HG03575 (cell line): ENCODE results near the gene TAS2R41.

Experiments used
- ATAC-seq: cut with Tn5 transposase; IDR thresholded peaks from one replicate; pipeline ENCODE4 v1.9.1; 2021; ENCODE audit not compliant: unreplicated experiment, insufficient number of reproducible peaks, low FRiP score; ENCODE audit errors: extremely low read depth

Gene TAS2R41

GRCh38 chr7:143477501-143478150, at the start of gene TAS2R41:
TAS2R41 (plus strand) TSS chr7:143477873; CDS start chr7:143477873, 0 bp downstream.
- ATAC-seq, result no peak

GRCh38 chr7:143429770-143430698, 47.6 kb upstream of the TAS2R41 start:
- no peak for ATAC-seq

GRCh38 chr7:143431109-143431508, 46.6 kb upstream of the TAS2R41 start:
- ATAC-seq, result no peak

DNA sequence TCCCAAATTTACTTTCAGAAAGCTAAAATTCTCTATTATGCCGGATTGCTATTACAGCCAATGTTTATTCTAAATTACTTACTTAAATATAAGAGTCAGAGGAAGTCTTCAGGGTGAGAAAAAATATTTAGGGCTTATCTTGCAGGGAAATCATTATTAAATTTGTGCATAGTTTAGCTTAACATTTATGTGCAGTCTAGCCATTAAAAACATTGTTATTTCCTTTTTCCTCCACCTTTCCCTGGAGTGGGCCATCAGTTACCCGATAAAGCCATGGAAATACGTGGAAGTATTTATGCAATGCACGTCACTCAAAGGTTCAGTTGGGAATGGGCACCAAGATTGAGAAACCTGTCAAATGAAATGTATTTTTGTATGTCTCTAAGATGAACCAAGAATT, 43.9 kb upstream of the TAS2R41 start:
- no peak for ATAC-seq

- no peak for ATAC-seq
Measured at GRCh38 chr7:143434660-143435059, 43.0 kb upstream of the TAS2R41 start.

GRCh38 chr7:143435266-143435665, 42.4 kb upstream of the TAS2R41 start:
- no peak for ATAC-seq

- no peak for ATAC-seq
Measured at GRCh38 chr7:143436325-143436946, 41.2 kb upstream of the TAS2R41 start.

DNA sequence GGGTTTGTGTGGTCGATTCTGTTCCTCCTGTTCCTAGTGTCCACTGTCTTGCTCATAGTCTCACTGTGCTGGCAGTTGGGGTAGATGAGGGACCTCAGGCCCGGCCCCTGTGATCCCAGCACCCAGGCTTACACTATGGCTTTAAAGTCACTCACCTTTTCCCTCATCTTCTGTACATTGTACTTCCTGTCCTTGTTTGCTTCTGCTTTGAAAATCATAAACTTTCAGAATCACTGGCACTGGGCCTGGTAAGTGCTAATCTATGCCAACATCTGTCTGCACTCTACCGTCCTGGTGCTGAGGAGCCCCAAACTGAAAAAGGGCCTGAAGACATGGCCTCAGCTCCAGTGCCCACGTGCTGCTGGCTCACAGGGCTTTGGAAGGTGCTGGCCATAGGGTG, 40.1 kb upstream of the TAS2R41 start:
- ATAC-seq, result no peak

- ATAC-seq, result no peak
Measured at GRCh38 chr7:143439866-143440265, 37.8 kb upstream of the TAS2R41 start.

DNA sequence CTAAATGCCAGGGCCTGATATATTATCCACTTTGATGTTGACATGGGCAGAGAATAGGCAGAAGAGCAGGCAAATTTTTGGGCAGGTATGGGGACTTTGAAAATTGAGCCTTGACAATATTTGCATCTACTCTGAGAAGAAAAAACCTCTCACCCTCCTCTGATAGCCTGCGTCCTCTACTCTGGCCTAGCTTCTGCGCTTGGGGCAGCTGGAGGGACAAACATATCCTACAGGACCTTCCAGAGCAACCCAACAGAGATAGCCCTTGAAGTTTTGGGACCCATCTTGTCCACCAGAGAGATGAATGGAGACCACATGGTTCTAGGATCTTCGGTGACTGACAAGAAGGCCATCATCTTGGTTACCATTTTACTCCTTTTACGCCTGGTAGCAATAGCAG, 34.5 kb upstream of the TAS2R41 start, which contains the start of gene TAS2R60:
TSS of gene TAS2R60 (plus strand) at position 301 of the 400 bp plus-strand sequence. CDS start at position 301, 0 bp downstream.
- ATAC-seq, result no peak

GRCh38 chr7:143444063-143444782, 33.5 kb upstream of the TAS2R41 start:
- no peak for ATAC-seq

DNA sequence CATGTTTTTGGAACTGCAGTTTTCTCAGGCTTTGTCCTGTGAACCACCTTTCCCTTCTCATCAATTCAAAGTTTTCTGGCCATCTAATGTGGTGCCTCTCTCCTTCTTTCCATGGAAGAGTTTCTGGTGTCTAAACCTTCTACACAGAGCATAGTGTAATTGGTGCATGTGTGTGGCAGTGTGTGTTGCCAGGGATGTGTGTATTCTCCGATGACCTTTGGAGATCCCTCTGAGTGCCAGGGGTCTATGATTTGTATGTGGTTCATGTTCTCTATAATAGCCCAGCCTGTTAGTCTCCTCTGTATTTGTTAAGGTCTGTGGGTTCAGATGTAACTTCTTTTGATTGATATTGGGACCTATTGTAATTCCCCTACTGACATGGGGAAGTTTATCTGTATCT, 32.9 kb upstream of the TAS2R41 start:
- no peak for ATAC-seq

DNA sequence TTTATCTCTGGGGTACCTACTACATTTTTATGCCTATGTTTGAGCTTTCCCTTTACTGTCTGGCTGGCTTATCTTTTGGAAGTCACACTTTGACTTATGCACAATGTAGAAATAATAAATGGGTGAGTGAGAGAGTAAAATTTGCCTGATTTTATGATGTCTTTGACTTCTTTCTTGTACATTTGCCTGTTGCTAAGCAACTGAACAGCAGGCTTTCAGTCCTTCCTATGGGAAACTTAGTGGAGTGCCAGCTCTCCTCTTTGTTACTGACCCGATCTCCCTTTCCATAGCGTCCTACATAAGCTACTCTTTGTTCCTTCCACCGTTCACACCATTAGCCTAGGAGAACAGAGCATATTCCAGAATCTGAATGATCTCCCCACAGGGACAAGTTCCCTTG, 30.2 kb upstream of the TAS2R41 start:
- ATAC-seq, result no peak

GRCh38 chr7:143448429-143448828, 29.2 kb upstream of the TAS2R41 start:
- ATAC-seq, result no peak

DNA sequence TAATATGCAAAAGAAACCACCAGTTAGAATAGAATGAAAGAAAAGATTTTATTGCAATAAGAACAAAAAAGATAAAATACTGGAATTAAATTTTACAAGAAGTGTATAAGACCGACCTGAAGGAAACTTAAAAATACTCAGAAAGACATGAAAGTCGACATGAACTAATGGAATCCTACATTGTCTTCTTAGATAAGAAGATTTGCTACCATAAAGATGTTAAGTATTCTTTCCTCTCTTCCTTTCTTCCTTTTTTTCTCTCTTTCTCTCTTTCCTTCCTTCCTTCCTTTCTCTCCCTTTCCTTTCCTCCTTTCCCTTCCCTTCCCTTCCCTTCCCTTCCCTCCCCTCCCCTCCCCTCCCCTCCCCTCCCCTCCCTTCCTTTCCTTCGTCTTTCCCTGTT, 27.9 kb upstream of the TAS2R41 start:
- no peak for ATAC-seq

GRCh38 chr7:143451122-143451521, 26.6 kb upstream of the TAS2R41 start:
- ATAC-seq, result no peak

GRCh38 chr7:143451746-143452145, 25.9 kb upstream of the TAS2R41 start:
- no peak for ATAC-seq

DNA sequence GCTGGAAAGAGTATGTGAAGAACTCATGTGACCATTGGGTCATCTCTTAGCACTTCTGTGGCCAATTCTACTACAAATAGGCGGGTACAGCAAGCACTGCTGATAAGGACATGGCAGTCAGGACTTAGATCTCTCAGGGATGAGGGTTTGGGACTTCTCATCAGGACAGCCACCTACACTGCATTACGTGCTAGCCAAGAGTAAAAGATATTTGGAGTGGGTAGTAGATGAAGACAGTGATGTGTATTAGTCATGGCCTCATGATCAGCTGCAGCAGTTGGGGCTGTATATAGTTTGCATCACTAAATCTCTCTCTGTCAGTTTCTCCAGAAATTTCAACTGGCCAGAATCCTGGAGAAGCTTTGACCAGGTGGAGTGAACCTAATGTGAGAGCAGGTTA, 25.2 kb upstream of the TAS2R41 start:
- ATAC-seq, result no peak

DNA sequence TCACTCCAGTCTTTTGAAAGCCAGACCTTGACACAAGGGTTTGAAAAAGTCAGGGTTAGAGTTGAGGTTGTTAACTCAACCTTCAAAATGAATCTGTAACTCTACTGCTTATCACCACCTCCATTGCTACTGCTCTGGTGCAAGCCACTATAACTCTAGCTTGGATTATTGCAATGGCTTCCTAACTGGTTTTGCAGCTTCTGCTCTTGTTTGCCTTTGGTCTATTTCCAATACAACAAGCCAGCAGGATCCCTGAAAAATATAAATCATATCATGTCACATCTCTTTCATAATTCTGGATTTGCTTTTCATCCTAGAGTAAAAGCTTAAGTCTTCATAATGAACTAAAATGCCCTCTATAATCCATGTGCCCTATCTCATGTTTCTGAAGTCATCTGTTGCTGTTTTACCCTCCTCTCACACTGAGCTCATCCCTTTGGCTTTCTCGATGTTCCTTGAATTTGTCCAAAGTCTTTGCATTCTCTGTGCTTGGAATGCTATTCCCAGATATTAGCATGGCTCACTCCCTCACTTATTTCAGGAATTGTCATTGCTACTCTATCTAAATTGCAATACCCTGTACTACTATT, 23.5 kb upstream of the TAS2R41 start:
- ATAC-seq, result no peak
